ENCODE results near the gene SLC5A11. TPM values are rescaled to one million over a fixed set of nuclear protein-coding genes. Genes with fewer than 3 reads are reported as not detected.

The SLC5A11 gene
- total RNA-seq, 2 experiments from 2014 or later: not detected

DNA sequence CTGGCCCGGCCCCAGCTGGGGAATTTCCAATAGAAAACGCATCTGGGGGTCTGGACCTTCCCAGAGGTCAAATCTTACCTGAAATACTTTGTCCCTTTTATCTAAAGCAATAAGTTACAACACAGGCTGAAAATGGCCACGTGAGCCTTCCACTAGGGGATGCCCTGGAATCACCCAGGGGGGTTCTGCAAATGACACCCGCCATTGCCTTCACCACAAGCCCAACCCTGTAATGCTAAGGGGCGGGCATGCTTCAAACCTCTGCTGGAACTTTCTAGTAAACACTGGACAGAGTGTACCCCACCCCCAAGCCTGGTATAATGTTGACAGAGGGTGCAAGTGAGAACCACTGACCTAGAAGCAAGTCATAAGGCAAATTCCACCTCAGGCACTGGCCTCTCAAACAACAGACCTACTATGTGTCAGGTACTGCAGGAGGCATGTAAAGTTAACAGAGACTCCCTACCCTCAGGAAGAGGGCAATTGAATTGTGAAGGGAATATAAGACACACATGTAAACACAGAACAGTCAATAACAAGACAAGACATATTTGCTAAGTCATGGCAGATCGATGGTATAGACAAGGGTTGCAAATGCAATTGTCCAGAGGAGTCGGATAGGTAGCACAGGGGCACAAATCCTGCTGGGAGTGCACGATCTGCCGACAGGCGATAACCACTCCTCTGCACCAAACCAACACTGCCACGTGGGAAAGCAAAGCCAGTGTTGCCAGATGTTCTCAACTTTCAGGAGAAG, 110.4 kb downstream of the SLC5A11 start:
- H3K4me1 Mint-ChIP-seq: no peaks in the 10 kb centered on the region
- H3K4me3 Mint-ChIP-seq: no peak overlapping the region
- DNase-seq (no peak), ATAC-seq (no peak)
- no peaks in the 10 kb centered on the region for H3K9me3 Mint-ChIP-seq (ENCODE audit: low read depth)
- no peaks in the 10 kb centered on the region for H3K27me3 Mint-ChIP-seq
- CTCF ChIA-PET: interaction anchor here (0.8 kb wide), 1 partner anchor 27 kb away, joined by 3 read pairs; no protein-coding TSS in a partner anchor
- H3K27ac Mint-ChIP-seq: no peak overlapping the region
- H3K36me3 Mint-ChIP-seq: peaks cover 34% of the 10 kb centered on the region

DNA sequence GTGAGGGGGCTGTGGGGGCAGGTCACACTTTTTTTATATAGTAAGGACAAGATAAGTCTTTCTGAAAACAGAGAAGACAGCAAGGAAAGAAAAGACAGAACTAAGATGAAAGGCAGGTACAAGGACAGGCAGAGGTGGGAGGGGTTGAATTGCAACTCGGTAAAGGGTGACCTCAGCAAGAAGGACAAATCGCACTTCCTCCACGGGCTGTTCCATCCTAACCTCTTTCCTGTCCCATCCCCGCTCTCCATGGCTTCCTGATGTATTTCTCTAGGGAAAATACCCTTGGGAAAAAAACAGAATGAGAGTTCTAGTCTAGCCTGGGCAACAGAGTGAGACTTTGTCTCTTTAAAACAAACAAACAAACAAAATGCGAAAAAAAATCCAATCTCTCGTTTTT, 112.1 kb downstream of the SLC5A11 start:
- CTCF ChIA-PET: no interaction called here
- DNase-seq: no peak
- Mint-ChIP-seq H3K9me3 (ENCODE audit: low read depth) (peaks cover 10% of the 10 kb centered on the region), H3K27ac (no peak overlapping the region), H3K4me1 (no peaks in the 10 kb centered on the region), H3K27me3 (no peaks in the 10 kb centered on the region), H3K36me3 (peaks cover 47% of the 10 kb centered on the region), H3K4me3 (no peak overlapping the region)
- no peak for ATAC-seq

Other genes with a start within 250 kb of the SLC5A11 start
- 10 to 100 TPM; 38.9 to 39.6 TPM for gene TNRC6A, start 116.3 kb upstream of the SLC5A11 start, total RNA-seq
- gene ARHGAP17, start 169.4 kb downstream of the SLC5A11 start, total RNA-seq: 10 to 100 TPM; 69.4 to 80.8 TPM

All from activated CD8-positive, alpha-beta memory T cell treated with anti-CD3 and anti-CD28 coated beads, Interleukin-2, amount 10 ng/mL, durations not matched to agents 7 days and 5 days (primary cell).